Endometrium (tissue), 2 donors: ENCODE results near the gene ZNF480.
A peak's percentile ranks its signal among the peaks of the same experiment; 100 is the strongest.
"Not testable (repeated sequence)": the region's sequence is repeated elsewhere in the genome, so short reads cannot be mapped to it uniquely, and the experiment has no call there.

Experiments used
- FAIRE-seq: peaks from 2 replicates; lab custom pipeline; 2012; peaks lifted over from hg19 to GRCh38; lab: Jason Lieb, UNC
- donor health status: control.
- donor health status: control.

ZNF480 gene

DNA sequence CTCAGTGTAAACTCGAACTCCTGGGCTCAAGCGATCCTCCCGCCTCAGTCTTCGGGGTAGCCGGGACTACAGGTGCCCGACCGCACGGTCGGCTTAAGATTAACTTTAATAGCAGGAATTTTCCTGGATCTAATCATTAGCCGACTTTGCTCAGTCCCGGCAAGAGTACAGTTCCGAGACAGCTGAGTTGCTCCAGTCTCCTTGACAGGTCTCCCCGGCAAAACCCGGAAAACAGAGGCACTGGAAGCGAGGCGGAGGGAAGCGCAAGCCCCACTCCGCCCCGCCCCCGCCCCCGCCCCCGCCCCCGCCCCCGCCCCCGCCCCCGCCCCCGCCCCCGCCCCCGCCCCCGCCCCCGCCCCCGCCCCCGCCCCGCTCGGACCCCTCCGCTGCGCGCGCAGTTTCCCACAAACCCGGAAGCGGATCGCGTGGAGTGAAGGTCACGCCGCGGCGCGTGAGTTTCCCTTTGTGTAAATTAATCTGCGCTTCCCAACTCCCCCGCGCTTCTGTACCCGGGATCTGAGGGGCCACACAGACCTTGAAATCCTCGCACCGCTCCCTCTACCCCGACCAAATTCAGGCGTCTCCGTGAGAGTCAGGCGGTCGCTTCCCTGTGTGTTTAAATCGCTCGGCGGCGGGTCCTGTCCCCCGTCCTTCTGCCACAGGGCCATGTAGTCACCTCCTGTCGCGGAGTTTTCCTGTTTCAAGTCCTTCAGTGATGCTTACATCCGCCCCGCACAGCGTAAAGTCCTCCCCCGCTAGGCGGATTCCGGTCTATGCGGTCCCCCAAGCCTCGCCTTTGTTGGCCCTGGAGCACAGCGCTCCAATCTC lies at the start of gene ZNF480:
TSS of gene ZNF480 (plus strand) at position 397 of the 828 bp plus-strand sequence. CDS start 3,244 bp downstream, outside the sequence.
- no peak for FAIRE-seq

GRCh38 chr19:52248241-52248640 lies 48.7 kb upstream of the ZNF480 start:
- FAIRE-seq = no peak

DNA sequence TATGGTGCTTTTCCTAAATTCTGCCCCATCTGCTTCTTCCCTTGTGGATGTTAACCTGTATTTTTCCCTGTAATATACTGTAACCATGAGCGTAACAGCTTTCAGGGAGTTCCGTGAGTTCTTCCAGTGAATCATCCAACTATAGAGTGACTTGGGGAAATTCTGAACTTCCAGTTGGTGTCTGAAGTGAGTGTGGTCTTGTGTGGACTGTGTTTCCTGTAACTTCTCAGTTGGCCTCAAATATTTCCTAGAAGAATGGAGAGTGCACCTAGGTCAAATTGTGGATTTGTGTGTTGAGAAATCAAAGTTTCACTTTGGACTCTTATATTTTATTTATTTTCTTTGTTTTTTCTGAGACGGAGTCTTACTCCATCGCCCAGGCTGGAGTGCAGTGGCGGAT lies 38.5 kb upstream of the ZNF480 start:
- FAIRE-seq = no peak

- not testable (repeated sequence) for FAIRE-seq
These were observed 31.4 kb upstream of the ZNF480 start for GRCh38 chr19:52265556-52265955.

- peak; percentile 90 for FAIRE-seq
These were observed 27.4 kb upstream of the ZNF480 start, which contains the start of gene ZNF766 for GRCh38 chr19:52269338-52270261. TSS of gene ZNF766 (plus strand) at chr19:52269587. CDS start at chr19:52269614, 27 bp downstream.

DNA sequence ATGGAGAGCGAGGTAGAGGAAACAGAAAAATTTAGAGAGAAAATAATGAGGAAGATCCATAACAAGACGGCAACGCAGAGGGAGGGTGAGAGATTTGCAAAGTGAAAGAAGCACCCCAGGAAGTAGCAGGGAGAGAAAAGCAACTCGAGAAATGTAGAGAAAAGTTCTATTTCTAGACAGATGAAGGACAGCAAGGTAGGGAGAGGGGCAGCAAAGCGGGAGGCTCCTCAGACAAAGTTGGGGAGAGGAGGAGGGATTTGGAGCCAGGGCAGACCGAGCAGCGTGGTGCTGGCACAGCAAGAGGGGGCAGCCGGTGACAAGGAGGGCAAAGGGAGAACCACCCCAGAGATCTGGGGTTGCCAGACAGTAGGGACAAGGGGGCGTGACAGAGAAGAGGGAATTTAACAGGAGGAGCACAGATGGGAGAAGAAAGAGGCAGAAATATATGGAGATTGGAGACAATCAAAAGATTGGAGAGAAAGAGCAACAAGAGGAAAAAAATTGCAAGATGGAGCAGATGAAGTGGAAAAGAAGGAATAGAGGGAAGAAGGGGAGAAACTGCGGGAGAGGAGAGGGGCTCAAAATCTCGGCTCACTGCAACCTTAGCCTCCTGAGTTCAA lies 26.6 kb upstream of the ZNF480 start:
- FAIRE-seq = no peak

DNA sequence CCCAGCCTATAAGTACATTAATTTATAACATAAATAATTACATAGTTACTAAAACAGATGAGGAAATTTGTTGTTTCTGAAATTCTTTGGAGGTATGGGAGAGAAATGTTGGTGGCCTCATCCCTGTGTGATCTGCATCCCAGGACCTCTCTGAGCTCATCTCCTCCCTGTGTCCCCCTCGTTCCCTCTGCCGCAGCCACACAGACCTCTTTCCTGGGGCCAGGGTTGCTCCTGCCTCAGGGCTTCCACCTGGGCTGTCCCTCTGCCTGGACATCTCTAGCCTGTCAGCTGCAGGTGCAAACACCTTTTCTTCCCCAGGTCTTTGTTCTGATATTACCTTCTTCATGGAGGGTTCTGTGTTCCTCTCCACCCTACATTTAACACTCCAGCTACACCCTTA lies 23.7 kb upstream of the ZNF480 start:
- FAIRE-seq = no peak

GRCh38 chr19:52274191-52274590 lies 22.8 kb upstream of the ZNF480 start:
- no peak for FAIRE-seq

- no peak for FAIRE-seq
These were observed 21.0 kb upstream of the ZNF480 start for GRCh38 chr19:52275988-52276387.

DNA sequence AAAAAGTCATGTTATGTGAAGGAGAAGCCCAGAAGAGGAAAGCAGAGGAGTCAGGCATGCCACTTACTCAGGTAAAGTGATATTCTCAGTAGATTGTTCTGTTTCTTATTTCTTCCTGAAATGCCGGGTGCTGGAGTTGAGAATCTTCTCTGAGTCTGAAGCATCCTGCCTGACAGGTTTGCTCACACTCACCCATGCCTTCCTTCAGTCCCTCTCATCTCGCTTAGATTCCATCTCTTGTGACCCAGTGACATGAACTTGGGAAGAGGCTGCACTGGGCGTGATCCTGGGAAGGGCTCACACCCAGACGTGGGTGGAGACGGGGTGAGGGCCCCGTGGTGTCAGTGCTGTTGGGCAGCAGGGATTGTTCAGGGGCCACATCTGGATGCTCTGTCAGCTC lies 19.5 kb upstream of the ZNF480 start:
- FAIRE-seq = no peak

- no peak for FAIRE-seq
These were observed 10.7 kb upstream of the ZNF480 start for GRCh38 chr19:52286256-52286655.

DNA sequence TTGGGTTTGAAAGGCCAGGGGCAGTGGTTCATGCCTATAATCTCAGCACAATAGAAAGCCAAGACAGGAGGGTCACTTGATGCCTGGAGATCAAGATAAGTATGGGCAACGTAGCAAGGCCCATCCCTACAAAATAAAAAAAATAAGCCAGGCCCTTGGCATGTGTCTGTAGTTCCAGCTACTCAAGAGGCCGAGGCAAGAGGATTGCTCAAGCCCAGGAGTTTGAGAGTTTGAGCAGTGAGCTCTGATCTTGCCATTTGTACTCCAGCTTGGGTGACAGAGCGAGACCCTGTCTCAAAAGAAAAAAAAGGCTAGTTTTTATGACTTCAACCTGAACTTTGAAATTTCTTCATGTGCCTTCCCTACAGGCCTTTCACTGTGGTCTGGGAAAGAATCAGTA lies 5.2 kb upstream of the ZNF480 start:
- no peak for FAIRE-seq

DNA sequence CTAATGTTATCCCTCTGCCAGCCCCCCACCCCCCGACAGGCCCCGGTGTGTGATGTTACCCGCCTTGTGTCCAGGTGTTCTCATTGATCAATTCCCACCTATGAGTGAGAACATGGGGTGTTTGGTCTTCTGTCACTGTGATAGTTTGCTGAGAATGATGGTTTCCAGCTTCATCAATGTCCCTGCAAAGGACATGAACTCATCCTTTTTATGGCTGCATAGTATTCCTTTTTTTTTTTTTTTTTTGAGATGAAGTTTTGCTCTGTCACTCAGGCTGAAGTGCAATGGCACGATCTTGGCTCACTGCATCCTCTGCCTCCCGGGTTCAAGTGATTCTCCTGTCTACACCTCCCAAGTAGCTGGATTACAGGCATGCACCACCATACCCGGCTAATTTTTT lies 4.0 kb upstream of the ZNF480 start:
- FAIRE-seq = not testable (repeated sequence)

- FAIRE-seq = no peak
These were observed 583 bp upstream of the ZNF480 start for GRCh38 chr19:52296400-52296772.

DNA sequence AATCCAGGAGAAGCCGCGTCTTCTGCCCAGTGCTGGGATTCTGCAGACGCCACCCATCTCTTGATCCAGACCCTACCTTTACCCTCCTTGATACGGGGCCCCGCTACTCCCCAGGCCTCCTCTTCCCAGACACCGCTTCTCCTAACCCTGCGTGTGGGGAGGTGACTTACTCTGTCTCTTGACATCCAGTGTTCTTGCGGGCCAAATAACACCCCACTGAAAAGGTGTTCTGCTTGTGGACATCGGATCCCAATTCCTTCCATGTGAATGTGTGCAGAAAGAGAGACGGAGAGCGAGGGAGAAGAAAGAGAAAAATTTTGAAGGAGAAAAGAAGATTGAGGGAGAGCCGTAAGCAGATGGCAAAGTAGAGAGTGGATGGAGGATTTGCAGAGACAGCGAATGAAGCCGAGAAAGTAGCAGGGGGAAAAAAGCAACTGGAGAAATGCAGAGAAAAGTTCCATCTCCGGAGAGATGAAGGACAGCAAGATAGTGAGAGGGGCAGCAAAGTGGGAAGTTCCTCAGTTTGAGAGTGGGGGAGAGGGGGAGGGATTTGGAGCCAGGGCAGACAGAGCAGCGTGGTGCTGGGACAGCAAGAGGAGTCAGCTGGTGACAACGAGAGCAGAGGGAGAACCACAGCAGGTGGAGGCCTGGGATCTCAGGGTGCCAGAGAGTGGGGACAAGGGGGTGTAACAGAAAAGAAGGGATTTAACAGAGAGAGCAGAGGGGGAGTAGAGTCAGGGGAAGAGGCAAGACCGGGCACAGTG lies 814 bp downstream of the ZNF480 start:
- no peak for FAIRE-seq

GRCh38 chr19:52307275-52307674 lies 10.3 kb downstream of the ZNF480 start:
- FAIRE-seq = no peak

DNA sequence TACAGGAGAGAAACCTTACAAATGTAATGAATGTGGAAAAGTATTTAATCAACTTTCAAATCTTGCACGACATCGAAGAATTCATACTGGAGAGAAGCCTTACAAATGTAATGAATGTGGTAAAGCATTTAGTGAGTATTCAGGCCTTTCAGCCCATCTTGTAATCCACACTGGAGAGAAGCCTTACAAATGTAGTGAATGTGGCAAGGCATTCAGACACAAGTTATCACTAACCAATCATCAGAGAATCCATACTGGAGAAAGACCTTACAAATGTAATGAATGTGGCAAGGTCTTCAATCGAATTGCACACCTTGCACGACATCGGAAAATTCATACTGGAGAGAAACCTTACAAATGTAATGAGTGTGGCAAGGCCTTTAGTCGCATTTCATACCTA lies 25.5 kb downstream of the ZNF480 start:
- FAIRE-seq = no peak

DNA sequence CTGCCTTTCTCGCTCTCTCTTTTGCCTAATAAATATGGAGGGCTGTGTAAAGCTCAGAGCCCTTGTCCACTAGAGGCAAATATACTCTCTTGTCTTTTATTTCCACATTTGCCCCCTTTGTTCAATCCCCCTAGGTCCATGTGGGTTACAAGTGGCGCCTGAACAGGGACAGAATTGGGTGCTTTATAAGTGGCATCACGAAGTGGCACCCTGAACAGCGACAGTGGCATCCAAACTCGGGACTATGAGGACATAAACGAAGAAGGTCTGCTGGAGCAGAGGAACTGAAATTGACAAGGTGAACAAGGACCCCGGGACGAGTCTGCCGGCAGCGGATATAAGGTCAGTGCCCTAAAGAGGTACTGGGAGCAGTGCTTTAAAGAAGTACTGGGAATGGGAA lies 34.8 kb downstream of the ZNF480 start:
- no peak for FAIRE-seq

GRCh38 chr19:52335768-52336116 lies 38.8 kb downstream of the ZNF480 start:
- FAIRE-seq = no peak

DNA sequence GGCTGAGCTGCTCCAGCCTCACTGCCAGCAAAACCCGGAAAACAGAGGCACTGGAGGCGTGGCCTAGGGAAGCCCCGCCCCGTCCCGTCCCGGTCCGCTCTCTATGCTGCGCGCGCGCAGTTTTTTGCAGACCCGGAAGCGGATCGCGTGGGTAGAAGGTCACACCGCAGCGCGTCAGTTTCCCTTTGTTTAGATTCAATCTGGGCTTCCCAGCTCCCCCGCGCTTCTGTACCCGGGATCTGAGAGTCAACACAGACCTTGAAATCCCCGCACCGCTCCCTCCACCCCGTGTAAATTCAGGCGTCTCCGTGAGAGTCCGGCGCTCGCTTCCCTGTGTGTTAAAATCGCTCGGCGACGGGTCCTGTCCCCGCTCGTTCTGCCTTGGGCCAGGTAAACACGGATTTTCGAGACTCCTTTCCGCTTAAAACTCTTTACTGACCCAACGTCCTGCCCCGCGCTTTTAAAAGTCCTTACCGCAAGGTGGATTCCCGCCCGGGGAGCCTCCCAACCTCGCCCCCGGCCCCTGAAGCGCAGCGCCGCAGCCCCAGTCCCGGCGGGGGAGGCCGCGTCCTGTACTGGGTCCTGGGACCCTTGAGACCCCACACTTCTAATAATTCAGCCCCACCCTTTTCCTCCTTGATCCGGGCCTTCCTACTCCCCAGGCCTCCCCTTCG lies 39.3 kb downstream of the ZNF480 start, which contains the start of gene ZNF610:
TSS of gene ZNF610 (plus strand) at position 127 of the 674 bp plus-strand sequence. CDS start 12,930 bp downstream, outside the sequence.
- FAIRE-seq = peak; percentile 15

DNA sequence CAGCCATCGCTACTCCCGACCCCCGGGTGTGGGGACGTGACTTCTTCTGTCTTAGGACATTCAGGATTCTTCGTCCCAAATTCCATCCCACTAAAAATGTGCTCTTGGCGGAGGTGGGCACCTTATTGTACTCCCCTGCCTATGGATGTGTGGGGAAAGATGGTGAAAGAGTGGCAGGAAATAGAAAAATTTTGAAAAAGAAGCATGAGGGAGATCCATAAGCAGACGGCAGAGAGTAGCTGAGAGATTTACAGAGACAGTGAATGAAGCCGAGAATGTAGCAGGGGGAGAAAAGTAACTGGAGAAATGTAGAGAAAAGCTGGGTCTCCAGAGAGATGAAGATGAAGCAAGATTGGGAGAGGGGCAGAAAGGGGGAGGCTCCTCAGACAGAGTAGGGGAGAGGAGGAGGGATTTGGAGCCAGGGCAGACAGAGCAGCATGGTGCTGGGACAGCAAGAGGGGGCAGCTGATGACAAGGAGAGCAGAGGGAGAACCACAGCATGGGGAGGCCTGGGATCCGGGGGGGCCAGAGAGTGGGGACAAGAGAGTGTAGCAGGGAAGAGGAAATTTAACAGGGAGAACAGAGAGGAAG lies 39.9 kb downstream of the ZNF480 start:
- no peak for FAIRE-seq
